ENCODE results near the gene RNF32. TPM values are rescaled to one million over a fixed set of nuclear protein-coding genes. Genes with fewer than 3 reads are reported as not detected.

Gene RNF32
- total and polyA plus RNA-seq, 2 of the 13 experiments (the other 11 are each of a cell fraction or from before 2014, with no cell fraction given) = not detected

GRCh38 chr7:156666368-156667109, 26.0 kb downstream of the RNF32 start (continued):
- TF ChIP-seq AHDC1 (CRISPR knock-in tag; IDR thresholded peaks at IDR 0.05; ENCODE audit: borderline replicate concordance) (peak; percentile 35; the same call in 1 of the 2 replicates), ZFP90 (CRISPR knock-in tag; IDR thresholded peaks at IDR 0.05; ENCODE audit: borderline replicate concordance) (no peak), FOXP4 (CRISPR knock-in tag; IDR thresholded peaks at IDR 0.05) (peak; percentile 81), SMARCE1 (IDR thresholded peaks at IDR 0.05; ENCODE audit: borderline replicate concordance) (no peak), TBX3 (IDR thresholded peaks at IDR 0.05; ENCODE audit: borderline replicate concordance) (peak; percentile 75; the same call in 1 of the 2 replicates), HNRNPLL (IDR thresholded peaks at IDR 0.05; ENCODE audit: low read depth, low read length, poor library complexity, severe bottlenecking) (no peak), ZNF782 (CRISPR knock-in tag; IDR thresholded peaks at IDR 0.05; ENCODE audit: borderline replicate concordance) (no peak), DMAP1 (CRISPR knock-in tag; IDR thresholded peaks at IDR 0.05) (no peak), ZFP62 (CRISPR knock-in tag; IDR thresholded peaks at IDR 0.05) (no peak), SIN3A (IDR thresholded peaks at IDR 0.05; ENCODE audit: borderline replicate concordance, low read depth, low read length) (no peak), ZMAT3 (CRISPR knock-in tag; conservative IDR thresholded peaks at IDR 0.05) (no peak), SCMH1 (CRISPR knock-in tag; IDR thresholded peaks at IDR 0.05; ENCODE audit: borderline replicate concordance) (no peak), ZNF274 (CRISPR knock-in tag; IDR thresholded peaks at IDR 0.05) (no peak), RNF2 (conservative IDR thresholded peaks at IDR 0.05; ENCODE audit: low read depth) (no peak)
- TF ChIP-seq, protein P1, sequence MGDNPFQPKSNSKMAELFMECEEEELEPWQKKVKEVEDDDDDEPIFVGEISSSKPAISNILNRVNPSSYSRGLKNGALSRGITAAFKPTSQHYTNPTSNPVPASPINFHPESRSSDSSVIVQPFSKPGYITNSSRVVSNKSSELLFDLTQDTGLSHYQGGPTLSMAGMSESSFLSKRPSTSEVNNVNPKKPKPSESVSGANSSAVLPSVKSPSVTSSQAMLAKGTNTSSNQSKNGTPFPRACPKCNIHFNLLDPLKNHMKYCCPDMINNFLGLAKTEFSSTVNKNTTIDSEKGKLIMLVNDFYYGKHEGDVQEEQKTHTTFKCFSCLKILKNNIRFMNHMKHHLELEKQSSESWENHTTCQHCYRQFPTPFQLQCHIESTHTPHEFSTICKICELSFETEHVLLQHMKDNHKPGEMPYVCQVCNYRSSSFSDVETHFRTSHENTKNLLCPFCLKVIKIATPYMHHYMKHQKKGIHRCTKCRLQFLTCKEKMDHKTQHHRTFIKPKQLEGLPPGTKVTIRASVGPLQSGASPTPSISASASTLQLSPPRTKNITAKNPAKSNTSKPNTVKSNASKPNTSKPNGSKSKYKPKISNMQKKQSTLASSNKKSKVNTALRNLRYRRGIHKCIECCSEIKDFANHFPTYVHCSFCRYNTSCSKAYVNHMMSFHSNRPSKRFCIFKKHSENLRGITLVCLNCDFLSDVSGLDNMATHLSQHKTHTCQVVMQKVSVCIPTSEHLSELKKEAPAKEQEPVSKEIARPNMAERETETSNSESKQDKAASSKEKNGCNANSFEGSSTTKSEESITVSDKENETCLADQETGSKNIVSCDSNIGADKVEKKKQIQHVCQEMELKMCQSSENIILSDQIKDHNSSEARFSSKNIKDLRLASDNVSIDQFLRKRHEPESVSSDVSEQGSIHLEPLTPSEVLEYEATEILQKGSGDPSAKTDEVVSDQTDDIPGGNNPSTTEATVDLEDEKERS (CRISPR knock-in tag; IDR thresholded peaks at IDR 0.05) = no peak
- TF ChIP-seq, protein P2, sequence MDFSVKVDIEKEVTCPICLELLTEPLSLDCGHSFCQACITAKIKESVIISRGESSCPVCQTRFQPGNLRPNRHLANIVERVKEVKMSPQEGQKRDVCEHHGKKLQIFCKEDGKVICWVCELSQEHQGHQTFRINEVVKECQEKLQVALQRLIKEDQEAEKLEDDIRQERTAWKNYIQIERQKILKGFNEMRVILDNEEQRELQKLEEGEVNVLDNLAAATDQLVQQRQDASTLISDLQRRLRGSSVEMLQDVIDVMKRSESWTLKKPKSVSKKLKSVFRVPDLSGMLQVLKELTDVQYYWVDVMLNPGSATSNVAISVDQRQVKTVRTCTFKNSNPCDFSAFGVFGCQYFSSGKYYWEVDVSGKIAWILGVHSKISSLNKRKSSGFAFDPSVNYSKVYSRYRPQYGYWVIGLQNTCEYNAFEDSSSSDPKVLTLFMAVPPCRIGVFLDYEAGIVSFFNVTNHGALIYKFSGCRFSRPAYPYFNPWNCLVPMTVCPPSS (IDR thresholded peaks at IDR 0.05) = no peak

Measured in HepG2 (cell line).